ENCODE data around the gene CAMTA1. TPM values are rescaled to one million over a fixed set of nuclear protein-coding genes. Genes with fewer than 3 reads are reported as not detected.

CAMTA1 gene
- total and polyA plus RNA-seq, 2 experiments from 2014 or later = 89.0 to 145 TPM

DNA sequence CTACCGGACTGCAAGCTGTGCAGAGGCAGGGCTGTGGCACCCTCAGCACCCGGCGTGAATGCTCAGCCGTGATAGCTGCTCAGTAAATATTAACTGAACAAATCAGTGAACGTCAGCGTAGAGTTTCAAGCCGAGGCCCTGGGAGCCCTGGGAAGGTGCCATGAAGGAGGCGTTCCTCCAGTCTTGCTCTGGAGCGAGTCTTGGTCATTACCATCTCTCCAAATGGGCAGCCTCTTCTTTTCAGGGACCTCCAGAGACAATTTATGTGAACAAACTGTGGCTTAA is 449.2 kb downstream of the CAMTA1 start:
- Histone ChIP-seq H3K9me2 (replicated peaks; ENCODE audit: insufficient read depth) (no peaks in the 10 kb centered on the region), H4K20me1 (ENCODE audit: insufficient read depth, poor library complexity, severe bottlenecking) (no peaks in the 10 kb centered on the region), H3K27ac (no peak overlapping the region), H3K79me2 (no peaks in the 10 kb centered on the region), H3K36me3 (replicated peaks; ENCODE audit: insufficient read depth, low read depth) (no peaks in the 10 kb centered on the region), H3K4me3 (no peak overlapping the region), H3K9me3 (ENCODE audit: low read depth) (no peaks in the 10 kb centered on the region), H3K4me2 (no peak overlapping the region), H3K27me3 (no peaks in the 10 kb centered on the region), H2AFZ (no peak overlapping the region), H3K4me1 (ENCODE audit: insufficient read depth) (no peaks in the 10 kb centered on the region)
- WGBS (ENCODE audit: low lambda C conversion rate, missing lambda C conversion rate) = 69% methylated on average over 9 of the region's 9 CpGs
- DNase-seq (ENCODE audit: low spot score) = no peak
- TF ChIP-seq EZH2phosphoT487 (IDR thresholded peaks at IDR 0.05; ENCODE audit: low read depth, severe bottlenecking, unreplicated experiment) = no peak

- H3K79me2 ChIP-seq = no peaks in the 10 kb centered on the region
- no peak overlapping the region for H2AFZ ChIP-seq
- TF ChIP-seq CTCF (IDR thresholded peaks at IDR 0.05; ENCODE audit: poor library complexity) = no peak
- TF ChIP-seq EZH2 (IDR thresholded peaks at IDR 0.05; ENCODE audit: borderline replicate concordance) = no peak
- TF ChIP-seq EZH2phosphoT487 (IDR thresholded peaks at IDR 0.05; ENCODE audit: low read depth, severe bottlenecking, unreplicated experiment) = no peak
- no peak overlapping the region for H3K27ac ChIP-seq
- no peak overlapping the region for H3K4me3 ChIP-seq
- no peaks in the 10 kb centered on the region for H3K27me3 ChIP-seq
- H3K36me3 ChIP-seq (replicated peaks; ENCODE audit: insufficient read depth, low read depth) = no peaks in the 10 kb centered on the region
- DNase-seq (ENCODE audit: low spot score) = no peak
- H3K4me2 ChIP-seq = no peak overlapping the region
- H3K9me2 ChIP-seq (replicated peaks; ENCODE audit: insufficient read depth) = no peaks in the 10 kb centered on the region
- no peaks in the 10 kb centered on the region for H3K9me3 ChIP-seq (ENCODE audit: low read depth)
- WGBS (ENCODE audit: low lambda C conversion rate, missing lambda C conversion rate) = 65% methylated on average over 17 of the region's 17 CpGs
- H4K20me1 ChIP-seq (ENCODE audit: insufficient read depth, poor library complexity, severe bottlenecking) = no peaks in the 10 kb centered on the region
- H3K4me1 ChIP-seq (ENCODE audit: insufficient read depth) = no peaks in the 10 kb centered on the region
Observed at GRCh38 chr1:7235871-7236517, 450.7 kb downstream of the CAMTA1 start.

- 75% methylated on average over 6 of the region's 6 CpGs for WGBS (ENCODE audit: low lambda C conversion rate, missing lambda C conversion rate)
- TF ChIP-seq EZH2phosphoT487 (IDR thresholded peaks at IDR 0.05; ENCODE audit: low read depth, severe bottlenecking, unreplicated experiment) (no peak), EZH2 (IDR thresholded peaks at IDR 0.05; ENCODE audit: borderline replicate concordance) (no peak), CTCF (IDR thresholded peaks at IDR 0.05; ENCODE audit: poor library complexity) (no peak)
Observed at GRCh38 chr1:7236844-7237515, 451.7 kb downstream of the CAMTA1 start.

DNA sequence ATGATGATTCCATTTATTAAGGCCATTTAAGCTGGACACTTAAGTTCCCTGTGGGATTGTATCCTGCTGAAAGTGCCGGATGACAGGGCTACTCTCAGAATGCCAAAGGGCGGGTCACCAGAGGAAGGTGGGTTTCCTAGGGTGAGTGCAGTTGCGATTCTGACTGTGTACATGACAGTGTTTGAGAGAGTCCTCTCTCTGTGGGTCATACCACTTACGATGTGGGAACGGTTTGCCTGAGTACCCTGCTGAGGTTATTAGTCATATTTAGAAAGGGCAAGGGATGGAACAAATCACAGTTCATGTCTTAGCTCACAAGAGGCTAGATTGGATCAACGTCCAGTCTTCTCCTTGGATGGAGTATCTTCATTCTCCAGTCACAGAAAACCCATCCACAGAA is 461.9 kb downstream of the CAMTA1 start:
- TF ChIP-seq EZH2 (IDR thresholded peaks at IDR 0.05; ENCODE audit: borderline replicate concordance) (no peak), CTCF (IDR thresholded peaks at IDR 0.05; ENCODE audit: poor library complexity) (no peak), EZH2phosphoT487 (IDR thresholded peaks at IDR 0.05; ENCODE audit: low read depth, severe bottlenecking, unreplicated experiment) (no peak)
- no peak overlapping the region for H3K27ac ChIP-seq
- no peaks in the 10 kb centered on the region for H3K9me3 ChIP-seq (ENCODE audit: low read depth)
- no peak overlapping the region for H2AFZ ChIP-seq
- 93% methylated on average over 6 of the region's 6 CpGs for WGBS (ENCODE audit: low lambda C conversion rate, missing lambda C conversion rate)
- no peaks in the 10 kb centered on the region for H3K27me3 ChIP-seq
- no peaks in the 10 kb centered on the region for H3K9me2 ChIP-seq (replicated peaks; ENCODE audit: insufficient read depth)
- H3K4me1 ChIP-seq (ENCODE audit: insufficient read depth) = no peaks in the 10 kb centered on the region
- DNase-seq (ENCODE audit: low spot score) = no peak
- H3K4me3 ChIP-seq = no peak overlapping the region
- H4K20me1 ChIP-seq (ENCODE audit: insufficient read depth, poor library complexity, severe bottlenecking) = no peaks in the 10 kb centered on the region
- no peak overlapping the region for H3K4me2 ChIP-seq
- no peaks in the 10 kb centered on the region for H3K79me2 ChIP-seq
- no peaks in the 10 kb centered on the region for H3K36me3 ChIP-seq (replicated peaks; ENCODE audit: insufficient read depth, low read depth)

More at GRCh38 chr1:7236844-7237515, 451.7 kb downstream of the CAMTA1 start:
- Histone ChIP-seq H3K27me3 (no peaks in the 10 kb centered on the region), H3K79me2 (no peaks in the 10 kb centered on the region), H3K9me3 (ENCODE audit: low read depth) (no peaks in the 10 kb centered on the region), H4K20me1 (ENCODE audit: insufficient read depth, poor library complexity, severe bottlenecking) (no peaks in the 10 kb centered on the region), H3K36me3 (replicated peaks; ENCODE audit: insufficient read depth, low read depth) (no peaks in the 10 kb centered on the region), H3K9me2 (replicated peaks; ENCODE audit: insufficient read depth) (no peaks in the 10 kb centered on the region), H3K27ac (no peak overlapping the region), H3K4me1 (ENCODE audit: insufficient read depth) (no peaks in the 10 kb centered on the region), H3K4me3 (no peak overlapping the region), H3K4me2 (no peak overlapping the region), H2AFZ (no peak overlapping the region)
- no peak for DNase-seq (ENCODE audit: low spot score)

All from hepatocyte (in vitro differentiated cells).